Activated B cell treated with CpG ODN at 0.5 μM for 24 hours (primary cell): ENCODE results near the gene MEF2C. TPM values are rescaled to one million over a fixed set of nuclear protein-coding genes. Genes with fewer than 3 reads are reported as not detected.

Experiments used
- ATAC-seq: fragments of 200-7000 bp; cut with Tn5 transposase; one replicate; pipeline ENCODE4 v1.10.0; 2021; ENCODE audit warnings: low read depth, mild to moderate bottlenecking, moderate library complexity
- CTCF ChIA-PET: fragments of 350-600 bp; sonication (Branson Sonifier 250); formaldehyde crosslinking; loops from one replicate; lab custom pipeline; 2021; ENCODE audit warnings: antibody characterized with exemption; lab: Charles Lee
- POLR2A ChIA-PET: fragments of 350-600 bp; sonication (Branson Sonifier 250); formaldehyde crosslinking; loops from one replicate; lab custom pipeline; 2021; ENCODE audit warnings: antibody characterized with exemption; lab: Charles Lee
- DNase-seq: peaks from one replicate; pipeline ENCODE4 v3.0.0; 2022
- H3K27ac Mint-ChIP-seq: one replicate; pipeline ENCODE4 v1.8.0; 2020; ENCODE audit warnings: mixed read lengths
- H3K27me3 Mint-ChIP-seq: one replicate; pipeline ENCODE4 v1.8.0; 2021; ENCODE audit warnings: mixed read lengths
- H3K36me3 Mint-ChIP-seq: one replicate; pipeline ENCODE4 v1.8.0; 2021; ENCODE audit warnings: low read depth, mixed read lengths
- H3K4me1 Mint-ChIP-seq: one replicate; pipeline ENCODE4 v1.8.0; 2021; ENCODE audit warnings: mixed read lengths
- H3K4me3 Mint-ChIP-seq: one replicate; pipeline ENCODE4 v1.8.0; 2020; ENCODE audit warnings: mild to moderate bottlenecking, mixed read lengths
- H3K9me3 Mint-ChIP-seq: one replicate; pipeline ENCODE4 v1.8.0; 2020; ENCODE audit warnings: mixed read lengths
- intact Hi-C: fragments of 100-400 bp; cut with micrococcal nuclease; formaldehyde crosslinking; loops from one replicate; pipeline ENCODE4 v1.15.1; 2024
- total RNA-seq: library from RNA; stranded (reverse); gene quantifications from 2 replicates; pipeline ENCODE4 v1.2.3, GENCODE V29; 2022
- TF ChIP-seq, protein P1 (sequence below): fragments of 200-600 bp; IDR thresholded peaks from one replicate; pipeline ENCODE4 v1.8.0; 2022; ENCODE audit warnings: antibody characterized with exemption, mild to moderate bottlenecking

Gene MEF2C
- total RNA-seq, 1 donor from 2014 or later: 359 TPM

DNA sequence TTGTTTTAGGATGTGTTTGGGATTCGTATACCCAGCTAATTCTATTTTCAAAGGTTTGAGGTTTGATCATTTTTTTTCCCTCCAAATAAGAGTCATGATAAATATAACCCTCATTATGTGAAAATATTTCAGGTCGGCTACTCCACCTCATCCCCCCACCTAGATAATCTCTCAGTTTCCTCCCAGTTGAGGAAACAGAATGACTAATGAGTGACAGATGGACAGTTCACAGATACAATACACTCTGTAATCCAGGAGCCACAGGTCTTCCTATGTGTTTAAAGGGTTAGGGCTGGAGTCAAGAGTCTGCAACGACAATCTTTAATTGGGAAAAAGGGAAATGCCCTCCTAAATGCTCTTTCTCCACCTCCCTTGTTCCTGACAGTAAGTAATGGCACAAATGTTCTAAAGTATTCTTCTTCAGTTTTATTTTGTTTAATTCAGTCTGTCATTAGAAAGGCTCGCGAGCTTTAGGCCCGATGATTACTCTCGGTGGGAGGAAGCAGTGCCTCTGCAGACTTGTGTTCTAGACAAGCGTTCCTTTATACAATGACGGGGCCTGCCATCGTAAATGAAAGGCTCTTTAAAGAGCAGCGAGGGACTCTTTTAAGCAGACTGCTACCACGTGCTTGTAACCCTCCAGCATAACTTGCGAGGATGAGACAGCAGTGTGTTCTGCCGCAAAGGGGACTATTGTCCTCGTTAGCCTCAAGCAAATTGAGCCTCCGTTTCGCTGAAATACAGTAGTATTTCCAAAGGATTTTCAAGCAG lies 69.0 kb downstream of the MEF2C start:
- Mint-ChIP-seq H3K4me1 (peaks cover 89% of the 10 kb centered on the region), H3K27ac (peak overlapping the region; percentile 50), H3K4me3 (no peak overlapping the region), H3K9me3 (no peaks in the 10 kb centered on the region), H3K36me3 (peaks cover 71% of the 10 kb centered on the region), H3K27me3 (no peaks in the 10 kb centered on the region)
- ChIA-PET POLR2A (interaction anchor here (0.5 to 0.6 kb wide), 2 partner anchors 69 to 99 kb away, joined by 3 to 4 read pairs; partner anchors contain the start of gene MEF2C), CTCF (interaction anchor here (1.3 kb wide), 1 partner anchor 84 kb away, joined by 3 read pairs; no protein-coding TSS in a partner anchor)
- intact Hi-C loops: loop anchor here (1.0 to 10.0 kb wide), 2 partner anchors 10 to 1371 kb away; no protein-coding TSS in a partner anchor
- TF ChIP-seq, protein P1, sequence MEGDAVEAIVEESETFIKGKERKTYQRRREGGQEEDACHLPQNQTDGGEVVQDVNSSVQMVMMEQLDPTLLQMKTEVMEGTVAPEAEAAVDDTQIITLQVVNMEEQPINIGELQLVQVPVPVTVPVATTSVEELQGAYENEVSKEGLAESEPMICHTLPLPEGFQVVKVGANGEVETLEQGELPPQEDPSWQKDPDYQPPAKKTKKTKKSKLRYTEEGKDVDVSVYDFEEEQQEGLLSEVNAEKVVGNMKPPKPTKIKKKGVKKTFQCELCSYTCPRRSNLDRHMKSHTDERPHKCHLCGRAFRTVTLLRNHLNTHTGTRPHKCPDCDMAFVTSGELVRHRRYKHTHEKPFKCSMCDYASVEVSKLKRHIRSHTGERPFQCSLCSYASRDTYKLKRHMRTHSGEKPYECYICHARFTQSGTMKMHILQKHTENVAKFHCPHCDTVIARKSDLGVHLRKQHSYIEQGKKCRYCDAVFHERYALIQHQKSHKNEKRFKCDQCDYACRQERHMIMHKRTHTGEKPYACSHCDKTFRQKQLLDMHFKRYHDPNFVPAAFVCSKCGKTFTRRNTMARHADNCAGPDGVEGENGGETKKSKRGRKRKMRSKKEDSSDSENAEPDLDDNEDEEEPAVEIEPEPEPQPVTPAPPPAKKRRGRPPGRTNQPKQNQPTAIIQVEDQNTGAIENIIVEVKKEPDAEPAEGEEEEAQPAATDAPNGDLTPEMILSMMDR: no peak
- ATAC-seq: no peak
- DNase-seq: no peak

DNA sequence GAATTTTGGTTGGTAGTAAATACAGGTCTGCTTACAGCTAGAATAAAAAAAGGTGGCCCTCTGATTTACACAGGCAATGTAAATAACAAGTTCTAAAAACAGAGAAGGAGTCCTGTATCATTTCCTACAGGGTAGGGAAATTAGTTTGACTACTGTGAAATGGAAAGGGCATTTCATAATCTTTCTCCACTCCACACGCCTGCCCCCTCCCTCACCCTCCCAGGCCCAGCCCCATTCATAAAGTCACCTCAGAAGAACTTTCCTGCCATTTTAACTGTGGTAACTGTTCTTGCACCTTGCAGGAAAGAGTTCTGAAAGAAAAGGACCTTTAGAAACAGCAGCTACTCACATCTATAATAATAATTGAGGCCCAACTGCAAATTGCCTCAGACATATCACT lies 69.7 kb downstream of the MEF2C start:
- TF ChIP-seq, protein P1: no peak
- H3K27ac Mint-ChIP-seq: peak overlapping the region; percentile 70
- intact Hi-C loops: loop anchor here (1.0 to 10.0 kb wide), 2 partner anchors 9 to 1372 kb away; no protein-coding TSS in a partner anchor
- no peak for DNase-seq
- peaks cover 87% of the 10 kb centered on the region for H3K4me1 Mint-ChIP-seq
- no peaks in the 10 kb centered on the region for H3K9me3 Mint-ChIP-seq
- peak overlapping the region; percentile 7 for H3K4me3 Mint-ChIP-seq
- H3K36me3 Mint-ChIP-seq: peaks cover 74% of the 10 kb centered on the region
- H3K27me3 Mint-ChIP-seq: no peaks in the 10 kb centered on the region
- peak; percentile 42 for ATAC-seq
- ChIA-PET POLR2A (no interaction called here), CTCF (interaction anchor here (0.5 to 1.3 kb wide), 2 partner anchors 83 to 1371 kb away, joined by 3 read pairs; no protein-coding TSS in a partner anchor)

DNA sequence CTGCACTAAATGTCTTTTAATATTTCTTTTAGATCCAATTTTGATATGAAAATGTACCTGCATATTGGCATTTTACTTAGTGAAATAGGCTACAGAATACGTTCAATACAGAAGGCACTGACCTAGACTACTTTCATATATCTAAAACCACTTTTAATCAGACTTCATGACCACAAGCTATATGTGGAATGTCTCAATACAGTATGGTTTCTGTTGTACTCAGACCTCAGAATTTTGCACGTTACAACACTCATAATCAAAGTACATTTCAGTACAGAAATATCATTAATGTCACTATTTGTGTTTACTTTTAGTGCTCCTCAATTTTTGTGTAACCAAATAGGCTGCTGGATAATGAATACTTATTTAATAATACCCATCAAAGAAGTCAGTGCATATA lies 74.8 kb downstream of the MEF2C start:
- Mint-ChIP-seq H3K4me1 (peaks cover 73% of the 10 kb centered on the region), H3K27me3 (no peaks in the 10 kb centered on the region), H3K36me3 (peaks cover 83% of the 10 kb centered on the region), H3K27ac (no peak overlapping the region), H3K4me3 (no peak overlapping the region), H3K9me3 (no peaks in the 10 kb centered on the region)
- no peak for ATAC-seq
- CTCF ChIA-PET: interaction anchor here (1.5 kb wide), 1 partner anchor 12 kb away, joined by 4 read pairs; no protein-coding TSS in a partner anchor
- TF ChIP-seq, protein P1: no peak
- no peak for DNase-seq
- intact Hi-C loops: no loop called here
- POLR2A ChIA-PET: no interaction called here

DNA sequence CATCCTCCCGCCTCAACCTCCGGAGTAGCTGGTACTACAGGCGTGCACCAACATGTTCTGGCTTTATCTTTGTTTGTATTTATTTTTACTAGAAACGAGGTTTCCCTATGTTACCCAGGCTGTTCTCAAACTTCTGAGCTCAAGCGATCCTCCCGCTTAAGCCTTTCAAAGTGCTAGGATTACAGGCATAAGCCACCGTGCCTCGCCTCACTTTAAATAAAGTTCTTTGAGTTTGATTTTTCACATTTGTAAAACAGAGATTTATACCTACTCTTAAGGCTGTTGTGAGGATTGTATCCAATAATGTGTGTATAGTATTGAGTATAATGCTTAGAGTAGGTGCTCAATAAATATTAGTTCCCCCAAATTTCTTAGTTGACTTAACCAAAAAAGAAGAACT lies 75.7 kb downstream of the MEF2C start:
- Mint-ChIP-seq H3K4me1 (peaks cover 65% of the 10 kb centered on the region), H3K4me3 (no peak overlapping the region), H3K27ac (peak overlapping the region; percentile 35), H3K9me3 (no peaks in the 10 kb centered on the region), H3K27me3 (no peaks in the 10 kb centered on the region), H3K36me3 (peaks cover 85% of the 10 kb centered on the region)
- intact Hi-C loops: loop anchor here (2.0 kb wide), 1 partner anchor 15 kb away; no protein-coding TSS in a partner anchor
- DNase-seq (no peak), ATAC-seq (no peak)
- CTCF ChIA-PET: interaction anchor here (1.5 to 1.8 kb wide), 2 partner anchors 13 to 14 kb away, joined by 4 read pairs; no protein-coding TSS in a partner anchor
- POLR2A ChIA-PET: interaction anchor here (0.9 to 1.1 kb wide), 2 partner anchors 11 to 35 kb away, joined by 3 to 5 read pairs; no protein-coding TSS in a partner anchor
- TF ChIP-seq, protein P1: no peak

DNA sequence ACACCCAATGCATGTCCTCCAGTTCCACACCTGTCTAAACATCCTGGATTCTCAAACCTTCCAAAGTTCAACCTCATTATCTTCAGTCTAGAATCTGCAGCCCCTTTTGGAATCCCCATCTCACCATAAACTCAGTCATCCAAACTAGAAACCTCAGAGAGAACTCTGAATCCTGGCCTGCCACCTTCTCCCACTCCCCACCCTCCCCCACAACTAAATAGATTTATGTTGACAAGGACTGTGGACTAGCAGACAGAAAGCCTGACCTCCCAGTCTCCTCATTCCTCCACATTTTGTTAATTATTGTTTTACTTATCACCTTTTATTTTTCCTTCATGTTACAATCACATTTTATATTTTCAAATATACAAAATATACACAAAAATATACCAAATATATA lies 76.6 kb downstream of the MEF2C start:
- ChIA-PET POLR2A (interaction anchor here (0.9 kb wide), 1 partner anchor 10 kb away, joined by 3 read pairs; no protein-coding TSS in a partner anchor), CTCF (interaction anchor here (1.8 to 2.1 kb wide), 2 partner anchors 13 to 15 kb away, joined by 4 to 5 read pairs; no protein-coding TSS in a partner anchor)
- H3K36me3 Mint-ChIP-seq: peaks cover 85% of the 10 kb centered on the region
- TF ChIP-seq, protein P1: no peak
- DNase-seq: no peak
- H3K27ac Mint-ChIP-seq: peak overlapping the region; percentile 47
- H3K4me1 Mint-ChIP-seq: peaks cover 59% of the 10 kb centered on the region
- ATAC-seq: no peak
- no peaks in the 10 kb centered on the region for H3K9me3 Mint-ChIP-seq
- H3K27me3 Mint-ChIP-seq: no peaks in the 10 kb centered on the region
- intact Hi-C loops: loop anchor here (2.0 kb wide), 1 partner anchor 14 kb away; no protein-coding TSS in a partner anchor
- no peak overlapping the region for H3K4me3 Mint-ChIP-seq
